Ascending aorta (tissue), 2 donors: Measurements from ENCODE around the gene ARCN1. TPM values are rescaled to one million over a fixed set of nuclear protein-coding genes. Genes with fewer than 3 reads are reported as not detected.

Experiments
- DNase-seq, 2 donors: peaks; one replicate each; pipeline ENCODE4 v3.0.0-alpha.2; 2019; ENCODE audit warnings: low spot score in 2 of 2
- H3K27ac ChIP-seq, 2 donors: fragments of 200-600 bp; sonication (generic); one replicate each; pipeline ENCODE4 v1.5.1; 2016 to 2017; ENCODE audit warnings: mild to moderate bottlenecking in 1 of 2
- H3K27me3 ChIP-seq: fragments of 200-600 bp; sonication (generic); one replicate; pipeline ENCODE4 v1.5.1; 2017
- H3K36me3 ChIP-seq, 2 donors: fragments of 200-600 bp; sonication (generic); one replicate each; pipeline ENCODE4 v1.5.1; 2016
- H3K4me1 ChIP-seq, 2 donors: fragments of 200-600 bp; sonication (generic); one replicate each; pipeline ENCODE4 v1.5.1; 2016 to 2017; ENCODE audit warnings: mild to moderate bottlenecking in 1 of 2
- H3K4me3 ChIP-seq, 2 donors: fragments of 200-600 bp; sonication (generic); one replicate each; pipeline ENCODE4 v1.5.1; 2016 to 2017; ENCODE audit warnings: mild to moderate bottlenecking in 1 of 2
- H3K9me3 ChIP-seq, 2 donors: fragments of 200-600 bp; sonication (generic); one replicate each; pipeline ENCODE4 v1.5.1; 2016
- CTCF ChIP-seq, 3 experiments: fragments of 200-600 bp in 2 of 3; fragments of 450-650 bp in 1 of 3; sonication (generic) in 2 of 3; IDR thresholded peaks; one replicate each; pipeline ENCODE4 v1.5.1; 2016 to 2019; ENCODE audit warnings: antibody characterized with exemption in 3 of 3, mild to moderate bottlenecking in 1 of 3, moderate library complexity in 1 of 3
- intact Hi-C: fragments of 100-400 bp; cut with DNase I; formaldehyde crosslinking; loops from one replicate; pipeline ENCODE4 v1.15.1; 2023
- total RNA-seq: library from RNA; depleted of rRNA; stranded (reverse); fragments of >200 nt; gene quantifications from one replicate; pipeline ENCODE4 v1.1.0, GENCODE V29; 2016

ARCN1 gene
- total RNA-seq, 1 donor from 2014 or later: 93.8 TPM

- TF ChIP-seq CTCF (IDR thresholded peaks at IDR 0.05): no peak
- peaks cover 0 to 18% of the 10 kb centered on the region in 2 donors for H3K36me3 ChIP-seq
- no peaks in the 10 kb centered on the region for H3K9me3 ChIP-seq
- intact Hi-C loops: no loop called here
- no peak overlapping the region for H3K27ac ChIP-seq
- H3K4me3 ChIP-seq: no peak overlapping the region
- DNase-seq: no peak
- no peaks in the 10 kb centered on the region for H3K27me3 ChIP-seq
- peaks cover 0 to 14% of the 10 kb centered on the region in 2 donors for H3K4me1 ChIP-seq
Measured at GRCh38 chr11:118536726-118537125, 35.5 kb upstream of the ARCN1 start.

- peaks cover 0 to 18% of the 10 kb centered on the region in 2 donors for H3K36me3 ChIP-seq
- DNase-seq: no peak
- H3K27ac ChIP-seq: peak overlapping the region in 1 of 2 donors; percentile 50
- no peaks in the 10 kb centered on the region for H3K9me3 ChIP-seq
- TF ChIP-seq CTCF (IDR thresholded peaks at IDR 0.05): no peak
- H3K4me3 ChIP-seq: no peak overlapping the region
- H3K27me3 ChIP-seq: no peaks in the 10 kb centered on the region
- intact Hi-C loops: no loop called here
- H3K4me1 ChIP-seq: peaks cover 0 to 11% of the 10 kb centered on the region in 2 donors
Measured at GRCh38 chr11:118537409-118537980, 34.7 kb upstream of the ARCN1 start.

DNA sequence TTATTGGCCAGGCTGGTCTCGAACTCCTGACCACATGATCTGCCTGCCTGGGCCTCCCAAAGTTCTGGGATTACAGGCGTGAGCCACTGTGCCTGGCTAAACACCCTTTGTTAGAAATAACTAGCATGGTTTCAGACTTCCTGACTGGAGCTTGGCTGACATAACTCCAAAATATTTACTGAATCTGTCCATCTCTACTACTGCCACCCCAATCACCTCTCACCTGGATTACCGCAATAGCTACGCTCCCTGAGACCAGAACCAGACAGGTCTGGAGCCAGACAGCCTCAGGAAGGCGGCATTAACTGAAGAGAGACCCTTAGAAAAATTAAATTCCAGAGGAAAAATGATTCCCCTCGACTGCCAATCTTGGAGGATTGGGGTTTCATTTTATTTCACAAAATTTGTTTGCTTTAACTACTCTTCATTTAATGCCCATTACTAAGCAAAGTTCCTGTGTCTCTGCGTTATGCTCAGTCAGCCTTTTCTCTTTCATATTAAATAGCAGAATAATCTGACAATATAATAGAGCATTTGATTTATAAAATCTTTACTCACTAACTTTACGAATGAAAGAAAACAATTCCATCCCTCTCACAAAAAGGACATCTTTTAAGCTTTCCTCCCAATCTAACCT, 28.1 kb upstream of the ARCN1 start:
- no peak overlapping the region for H3K27ac ChIP-seq

GRCh38 chr11:118544647-118545010, 27.6 kb upstream of the ARCN1 start:
- TF ChIP-seq CTCF (IDR thresholded peaks at IDR 0.05): no peak
- DNase-seq: no peak
- peaks cover 13 to 27% of the 10 kb centered on the region in 2 donors for H3K36me3 ChIP-seq
- H3K4me3 ChIP-seq: no peak overlapping the region
- no peak overlapping the region for H3K27ac ChIP-seq
- H3K4me1 ChIP-seq: no peaks in the 10 kb centered on the region
- no peaks in the 10 kb centered on the region for H3K27me3 ChIP-seq
- intact Hi-C loops: no loop called here
- H3K9me3 ChIP-seq: no peaks in the 10 kb centered on the region

More for the DNA sequence above, 28.1 kb upstream of the ARCN1 start:
- peaks cover 0 to 2% of the 10 kb centered on the region in 2 donors for H3K4me1 ChIP-seq
- H3K27me3 ChIP-seq: no peaks in the 10 kb centered on the region
- peaks cover 13 to 27% of the 10 kb centered on the region in 2 donors for H3K36me3 ChIP-seq
- DNase-seq: no peak
- no peaks in the 10 kb centered on the region for H3K9me3 ChIP-seq
- no peak for TF ChIP-seq CTCF (IDR thresholded peaks at IDR 0.05)
- no peak overlapping the region for H3K4me3 ChIP-seq
- intact Hi-C loops: no loop called here

DNA sequence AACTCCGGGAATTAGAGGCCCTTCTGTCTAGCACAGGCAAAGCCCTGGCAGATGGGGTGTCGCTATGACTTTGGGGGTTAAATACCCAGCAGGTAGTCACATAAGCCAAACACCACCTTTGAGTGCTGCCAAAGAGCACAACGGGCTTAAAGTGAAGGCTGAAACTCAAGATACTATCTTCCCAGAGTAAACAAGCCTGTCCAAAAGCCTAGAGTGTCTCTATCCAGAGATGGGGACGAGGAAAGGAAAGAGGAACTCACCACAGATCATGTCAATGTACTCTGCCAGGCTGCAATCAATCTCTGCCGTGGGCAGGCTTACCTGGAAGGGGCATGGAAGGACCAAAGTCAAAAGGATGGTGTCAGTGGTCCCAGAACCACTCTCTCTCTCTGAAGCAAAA, 26.7 kb upstream of the ARCN1 start:
- TF ChIP-seq CTCF (IDR thresholded peaks at IDR 0.05): no peak
- DNase-seq: no peak
- Histone ChIP-seq H3K27me3 (no peaks in the 10 kb centered on the region), H3K27ac (no peak overlapping the region), H3K9me3 (no peaks in the 10 kb centered on the region), H3K4me1 (no peaks in the 10 kb centered on the region), H3K36me3 (peaks cover 13 to 34% of the 10 kb centered on the region in 2 donors), H3K4me3 (no peak overlapping the region)
- intact Hi-C loops: no loop called here
